UCSD-AML1 (cell line): Measurements from ENCODE around the gene XRCC1.
"Not testable (repeated sequence)": the region's sequence is repeated elsewhere in the genome, so short reads cannot be mapped to it uniquely, and the experiment has no call there.

ENCODE experiments used
- DNase-seq: peaks from one replicate; lab custom pipeline; 2025; ENCODE audit not compliant: unreplicated experiment; lab: John Stamatoyannopoulos, UW

Gene XRCC1

DNA sequence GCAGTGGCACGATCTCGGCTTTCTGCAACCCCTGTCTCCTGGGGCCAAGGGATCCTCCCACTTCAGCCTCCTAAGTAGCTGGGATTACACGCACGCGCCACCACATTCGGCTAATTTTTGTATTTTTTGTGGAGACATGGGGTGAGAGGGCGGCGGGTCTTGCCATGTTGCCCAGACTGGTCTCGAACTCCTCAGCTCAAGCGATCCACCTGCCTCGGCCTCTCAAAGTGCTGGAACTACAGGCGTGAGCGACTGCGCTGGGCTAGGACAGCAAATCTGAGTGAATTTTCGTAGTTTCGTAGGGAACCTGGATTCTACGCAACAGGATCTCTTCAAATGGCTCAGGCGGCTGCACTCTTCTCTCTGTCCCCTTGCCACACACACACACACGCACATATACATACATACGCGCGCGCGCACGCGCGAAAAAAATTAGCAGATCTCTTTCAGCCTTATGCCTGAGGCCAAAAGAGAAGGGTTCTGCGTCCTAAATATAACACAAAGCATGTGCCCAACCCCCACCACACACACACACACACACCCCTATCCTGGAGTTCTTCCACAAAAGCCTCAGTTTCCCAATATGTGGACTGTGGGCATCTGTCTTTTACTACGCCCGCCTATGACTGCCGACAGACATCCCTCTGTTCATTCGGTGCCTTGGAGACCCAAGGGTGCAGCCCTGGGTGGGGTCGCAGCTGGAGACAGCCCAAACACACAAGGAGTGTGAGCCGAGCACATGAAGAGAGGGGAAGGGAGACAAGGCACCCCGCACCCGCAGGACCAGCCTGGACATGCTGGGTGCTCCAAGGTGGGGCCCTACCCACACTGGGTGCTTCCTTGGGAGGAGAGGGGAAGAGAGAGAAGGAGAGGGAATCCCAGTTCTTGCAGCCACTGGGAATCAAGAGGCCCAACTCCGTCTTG, 890 bp upstream of the XRCC1 start:
- no peak for DNase-seq

GRCh38 chr19:43574424-43575155, 737 bp downstream of the XRCC1 start:
- no peak for DNase-seq

DNA sequence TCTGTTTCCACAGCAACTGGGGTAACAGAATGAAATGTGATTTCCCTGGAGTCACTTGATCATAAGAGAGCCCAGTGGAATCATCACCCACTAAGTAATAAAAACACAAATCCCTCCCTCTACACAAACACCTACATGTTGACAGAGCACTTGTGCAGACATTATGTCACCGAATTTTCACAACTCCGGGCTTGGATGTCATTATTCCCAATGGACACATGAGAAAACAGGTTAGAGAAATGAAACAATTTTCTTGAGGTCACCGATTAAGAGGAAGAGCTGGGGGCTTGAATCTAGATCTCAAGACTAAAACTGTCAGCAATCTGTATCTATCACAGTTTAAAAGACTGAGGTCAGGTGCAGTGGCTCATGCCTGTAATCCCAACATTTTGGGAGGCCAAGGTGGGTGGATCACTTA, 3.1 kb downstream of the XRCC1 start:
- DNase-seq, result no peak

DNA sequence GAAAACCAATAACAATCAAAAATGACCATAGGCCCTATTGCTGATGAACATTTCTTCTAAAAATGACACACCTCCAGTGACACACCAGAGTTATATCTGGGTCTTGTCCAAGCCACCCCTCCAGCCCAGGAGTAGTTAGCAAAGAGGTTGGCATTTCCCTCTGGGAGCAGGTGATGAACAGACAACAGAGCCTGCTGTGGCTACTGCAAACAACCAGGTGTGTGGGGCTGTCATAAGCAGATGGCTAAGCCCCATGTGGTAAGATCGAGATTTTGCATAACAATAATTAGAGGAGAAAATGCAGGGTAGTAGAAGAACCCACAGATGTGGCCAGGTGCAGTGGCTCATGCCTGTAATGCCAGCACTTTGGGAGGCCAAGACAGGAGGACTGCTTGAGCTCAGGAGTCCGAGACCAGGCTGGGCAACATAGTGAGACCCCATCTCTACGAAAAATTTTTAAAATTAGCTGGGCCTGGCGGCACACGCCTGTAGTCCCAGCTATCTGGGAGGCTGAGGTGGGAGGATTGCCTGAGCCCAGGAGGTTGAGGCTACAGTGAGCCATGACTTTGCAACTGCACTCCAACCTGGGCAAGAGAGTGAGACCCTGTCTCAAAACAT, 5.0 kb downstream of the XRCC1 start:
- no peak for DNase-seq

- DNase-seq, result no peak
Measured at GRCh38 chr19:43569657-43570056, 5.7 kb downstream of the XRCC1 start.

GRCh38 chr19:43564800-43565199, 10.5 kb downstream of the XRCC1 start:
- DNase-seq, result no peak

DNA sequence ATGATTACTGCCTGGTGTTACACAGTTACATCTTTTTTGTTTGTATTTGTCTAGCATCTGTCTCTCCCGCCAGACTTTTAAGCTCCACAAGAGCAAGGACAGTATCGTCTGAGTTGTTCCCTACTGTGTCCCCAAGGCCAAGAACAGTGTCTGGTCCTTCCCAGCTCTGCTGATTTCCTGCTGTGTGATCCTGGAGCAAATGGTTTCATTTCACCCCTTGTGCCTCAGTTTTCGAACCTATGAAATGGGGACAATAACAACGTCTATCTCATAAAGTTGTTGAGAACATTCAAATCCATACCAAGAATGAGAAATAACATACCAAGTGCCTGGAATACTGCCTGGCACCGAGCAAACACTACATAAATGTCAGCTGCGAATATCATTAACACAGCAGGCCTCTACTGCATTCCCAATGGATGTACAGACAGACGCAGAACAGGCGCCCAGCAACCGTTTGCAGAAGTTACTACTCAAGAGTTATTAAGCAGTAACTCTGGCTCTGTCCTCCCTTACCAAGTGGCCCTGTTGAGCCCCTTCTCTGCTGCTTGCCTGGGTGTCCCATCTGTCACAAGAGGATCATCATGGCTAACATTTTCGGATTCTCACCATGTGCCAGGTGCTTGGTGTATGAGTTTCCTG, 11.4 kb downstream of the XRCC1 start:
- DNase-seq, result no peak

GRCh38 chr19:43562698-43563241, 12.6 kb downstream of the XRCC1 start:
- peak; percentile 90 for DNase-seq

- no peak for DNase-seq
Measured at GRCh38 chr19:43562226-43562697, 13.1 kb downstream of the XRCC1 start.

- DNase-seq, result no peak
Measured at GRCh38 chr19:43561139-43561970, 14.0 kb downstream of the XRCC1 start.

DNA sequence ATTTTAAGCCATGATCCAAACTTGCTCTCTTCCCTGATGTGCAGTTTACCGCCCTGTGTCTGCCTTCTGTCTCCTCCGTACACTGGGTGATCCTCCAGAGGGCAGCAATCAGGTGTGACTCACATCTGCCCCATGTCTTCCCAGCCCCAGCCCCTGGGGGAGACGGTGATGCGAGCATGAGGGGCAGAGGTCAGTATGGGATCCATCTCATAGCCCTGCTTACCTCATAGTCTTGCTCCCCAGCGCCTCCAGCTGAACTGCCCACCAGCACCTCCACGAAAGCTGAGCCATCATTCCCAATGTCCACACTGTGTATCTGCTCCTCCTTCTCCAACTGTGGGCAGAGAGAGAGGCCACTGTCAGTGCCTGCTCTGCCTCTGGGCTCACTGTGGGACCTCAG, 14.6 kb downstream of the XRCC1 start:
- DNase-seq, result peak; percentile 16

DNA sequence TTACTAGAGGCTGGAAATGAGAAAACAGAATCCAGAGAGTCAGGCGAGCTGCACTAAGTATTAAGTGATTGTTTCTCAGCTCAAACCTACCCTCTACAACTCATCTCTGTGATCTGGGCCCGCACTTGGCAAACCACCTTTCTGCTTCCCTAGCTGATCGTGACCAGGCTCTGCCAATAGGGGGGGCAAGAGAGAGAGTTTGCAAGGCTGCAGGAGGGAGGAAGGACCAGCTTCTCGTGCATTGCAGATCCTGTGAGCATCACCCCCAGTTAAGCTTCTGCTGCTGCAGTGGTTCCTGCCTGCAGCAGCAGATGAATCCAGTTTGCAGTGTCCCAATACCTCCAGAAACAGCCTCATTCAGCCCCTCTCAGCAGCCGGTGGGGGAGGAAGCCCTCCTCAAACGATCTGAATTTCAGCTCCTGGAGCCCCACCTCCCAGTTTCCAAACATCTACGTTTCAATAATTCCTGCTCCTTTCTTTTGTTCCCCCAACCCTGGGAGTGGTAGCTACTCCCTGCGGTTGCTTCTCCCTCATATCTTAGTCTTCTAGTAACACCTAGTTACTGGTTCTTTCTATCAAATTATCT, 20.0 kb downstream of the XRCC1 start:
- DNase-seq, result peak; percentile 69

GRCh38 chr19:43554317-43554895, 20.9 kb downstream of the XRCC1 start:
- no peak for DNase-seq

DNA sequence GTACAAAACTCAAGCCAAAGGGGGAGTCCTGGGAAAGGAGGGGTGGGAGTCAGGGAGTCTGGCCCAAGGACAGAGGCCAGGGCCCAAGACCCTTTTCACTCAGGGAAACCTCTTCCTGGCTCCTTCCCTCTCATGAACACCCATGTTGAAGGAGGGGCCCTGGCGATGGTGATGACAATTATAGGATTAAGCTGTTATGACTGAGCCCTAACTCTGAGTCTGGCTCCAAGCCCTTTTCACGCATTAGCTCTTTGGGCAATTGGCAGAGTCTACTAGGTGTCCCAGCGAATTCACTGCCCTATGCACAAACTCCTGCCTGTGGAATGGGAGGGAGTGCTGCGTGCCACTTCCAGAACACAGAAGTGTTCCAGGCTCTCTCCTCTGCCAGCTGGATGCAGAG, 21.7 kb downstream of the XRCC1 start:
- no peak for DNase-seq

GRCh38 chr19:43552616-43553015, 22.7 kb downstream of the XRCC1 start:
- DNase-seq, result no peak

DNA sequence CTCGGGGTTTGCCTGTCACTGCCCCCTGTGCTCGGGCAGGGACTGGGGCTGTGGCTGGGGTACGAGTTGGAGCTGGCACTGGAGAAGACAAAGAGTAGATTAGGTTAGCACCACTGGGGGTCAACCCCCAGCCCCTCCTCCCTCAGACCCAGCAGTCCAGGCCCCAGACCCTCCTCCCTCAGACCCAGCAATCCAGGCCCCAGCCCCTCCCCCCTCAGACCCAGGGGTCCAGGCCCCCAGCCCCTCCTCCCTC, 23.2 kb downstream of the XRCC1 start:
- DNase-seq, result no peak

GRCh38 chr19:43551399-43552197, 23.7 kb downstream of the XRCC1 start:
- DNase-seq, result no peak

- no peak for DNase-seq
Measured at GRCh38 chr19:43548706-43549105, 26.6 kb downstream of the XRCC1 start.

DNA sequence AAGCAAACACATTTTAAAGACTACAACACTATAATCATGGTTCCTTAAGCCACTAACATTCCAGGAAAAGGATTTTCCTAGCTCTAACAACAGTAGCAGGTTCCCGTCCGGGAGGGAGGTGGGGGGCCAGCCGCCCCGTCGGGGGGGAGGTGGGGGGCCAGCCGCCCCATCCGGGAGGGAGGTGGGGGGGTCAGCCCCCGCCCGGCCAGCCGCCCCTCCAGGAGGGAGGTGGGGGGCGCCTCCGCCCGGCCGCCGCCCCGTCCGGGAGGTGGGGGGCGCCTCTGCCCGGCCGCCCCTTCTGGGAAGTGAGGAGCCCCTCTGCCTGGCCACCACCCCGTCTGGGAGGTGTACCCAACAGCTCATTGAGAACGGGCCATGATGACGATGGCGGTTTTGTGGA, 27.4 kb downstream of the XRCC1 start:
- not testable (repeated sequence) for DNase-seq
